ENCODE results near the gene PFKFB4. TPM values are rescaled to one million over a fixed set of nuclear protein-coding genes. Genes with fewer than 3 reads are reported as not detected.
"Not testable (repeated sequence)": the region's sequence is repeated elsewhere in the genome, so short reads cannot be mapped to it uniquely, and the experiment has no call there.

The PFKFB4 gene
- total RNA-seq, 1 donor from 2014 or later = 7.1 TPM

- Mint-ChIP-seq H3K36me3 (ENCODE audit: unreplicated experiment) (peaks cover 9% of the 10 kb centered on the region), H3K9me3 (ENCODE audit: unreplicated experiment) (no peaks in the 10 kb centered on the region), H3K4me1 (ENCODE audit: unreplicated experiment) (peaks cover 16% of the 10 kb centered on the region), H3K27ac (ENCODE audit: unreplicated experiment) (no peak overlapping the region), H3K4me3 (ENCODE audit: unreplicated experiment) (no peak overlapping the region), H3K27me3 (ENCODE audit: unreplicated experiment) (no peaks in the 10 kb centered on the region)
- no peak for DNase-seq (ENCODE audit: extremely low spot score, unreplicated experiment)
- no peak for TF ChIP-seq CTCF (IDR thresholded peaks at IDR 0.05)
Observed at GRCh38 chr3:48500656-48501055, 55.9 kb downstream of the PFKFB4 start.

DNA sequence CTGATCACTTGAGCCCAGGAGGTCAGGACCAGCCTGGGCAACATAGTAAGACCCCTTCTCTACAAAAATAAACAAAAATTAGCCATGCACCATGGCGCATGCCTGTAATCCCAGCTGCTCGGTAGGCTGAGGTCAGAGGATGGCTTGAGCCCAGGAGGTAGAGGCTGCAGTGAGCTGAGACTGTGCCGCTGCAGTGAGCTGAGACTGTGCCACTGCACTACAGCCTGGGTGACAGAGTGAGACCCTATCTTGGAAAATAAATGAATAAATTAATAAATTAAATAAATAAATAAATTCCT lies 63.5 kb downstream of the PFKFB4 start:
- Mint-ChIP-seq H3K9me3 (ENCODE audit: unreplicated experiment) (no peaks in the 10 kb centered on the region), H3K27me3 (ENCODE audit: unreplicated experiment) (no peaks in the 10 kb centered on the region), H3K4me1 (ENCODE audit: unreplicated experiment) (no peaks in the 10 kb centered on the region), H3K4me3 (ENCODE audit: unreplicated experiment) (no peak overlapping the region), H3K36me3 (ENCODE audit: unreplicated experiment) (peaks cover 11% of the 10 kb centered on the region), H3K27ac (ENCODE audit: unreplicated experiment) (no peak overlapping the region)
- TF ChIP-seq CTCF (IDR thresholded peaks at IDR 0.05) = no peak
- no peak for DNase-seq (ENCODE audit: extremely low spot score, unreplicated experiment)

DNA sequence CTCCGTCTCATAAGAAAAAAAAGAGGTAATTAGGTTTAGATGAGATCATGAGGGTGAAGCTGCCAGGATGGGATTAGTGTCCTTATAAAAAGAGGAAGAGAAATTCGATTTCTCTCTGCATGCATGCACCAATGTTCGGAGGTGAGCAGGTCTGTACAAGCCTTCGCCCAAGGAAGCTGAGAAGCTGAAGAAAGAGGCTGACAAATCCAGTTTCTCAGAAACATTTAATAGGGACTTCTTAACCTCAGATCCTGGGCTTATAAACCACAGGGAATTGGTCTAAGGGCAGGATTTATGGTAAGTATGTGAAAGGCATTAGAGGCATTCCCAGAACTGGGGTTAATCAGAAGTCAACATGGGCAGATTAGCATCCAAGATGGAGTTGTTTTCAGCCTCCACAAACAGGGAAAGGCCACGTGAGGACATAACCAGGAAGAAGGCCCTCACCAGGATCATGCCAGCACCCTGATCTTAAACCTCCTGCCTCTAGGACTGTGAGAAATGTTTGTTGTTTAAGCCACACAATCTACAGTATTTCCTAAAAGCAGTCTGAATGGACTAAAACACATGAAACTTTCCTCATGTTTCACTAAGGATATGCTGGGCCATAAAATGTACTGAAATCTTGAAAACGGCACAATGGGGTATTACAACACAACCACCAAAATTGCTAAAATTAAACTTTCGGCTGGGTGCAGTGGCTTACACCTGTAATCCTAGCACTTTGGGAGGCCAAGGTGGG lies 64.0 kb downstream of the PFKFB4 start:
- no peaks in the 10 kb centered on the region for H3K4me1 Mint-ChIP-seq (ENCODE audit: unreplicated experiment)
- no peaks in the 10 kb centered on the region for H3K27me3 Mint-ChIP-seq (ENCODE audit: unreplicated experiment)
- H3K4me3 Mint-ChIP-seq (ENCODE audit: unreplicated experiment) = no peak overlapping the region
- H3K9me3 Mint-ChIP-seq (ENCODE audit: unreplicated experiment) = no peaks in the 10 kb centered on the region
- DNase-seq (ENCODE audit: extremely low spot score, unreplicated experiment) = no peak
- H3K27ac Mint-ChIP-seq (ENCODE audit: unreplicated experiment) = no peak overlapping the region
- peaks cover 8% of the 10 kb centered on the region for H3K36me3 Mint-ChIP-seq (ENCODE audit: unreplicated experiment)
- no peak for TF ChIP-seq CTCF (IDR thresholded peaks at IDR 0.05)

- no peak for DNase-seq (ENCODE audit: extremely low spot score, unreplicated experiment)
- TF ChIP-seq CTCF (IDR thresholded peaks at IDR 0.05) = no peak
- H3K9me3 Mint-ChIP-seq (ENCODE audit: unreplicated experiment) = no peaks in the 10 kb centered on the region
- H3K4me1 Mint-ChIP-seq (ENCODE audit: unreplicated experiment) = no peaks in the 10 kb centered on the region
- no peak overlapping the region for H3K27ac Mint-ChIP-seq (ENCODE audit: unreplicated experiment)
- peaks cover 1% of the 10 kb centered on the region for H3K36me3 Mint-ChIP-seq (ENCODE audit: unreplicated experiment)
- H3K27me3 Mint-ChIP-seq (ENCODE audit: unreplicated experiment) = no peaks in the 10 kb centered on the region
- H3K4me3 Mint-ChIP-seq (ENCODE audit: unreplicated experiment) = no peak overlapping the region
Observed at GRCh38 chr3:48486952-48487351, 69.7 kb downstream of the PFKFB4 start.

- not testable (repeated sequence) for H3K9me3 Mint-ChIP-seq (ENCODE audit: unreplicated experiment); H3K27ac Mint-ChIP-seq (ENCODE audit: unreplicated experiment); DNase-seq (ENCODE audit: extremely low spot score, unreplicated experiment); H3K36me3 Mint-ChIP-seq (ENCODE audit: unreplicated experiment); H3K4me1 Mint-ChIP-seq (ENCODE audit: unreplicated experiment); H3K27me3 Mint-ChIP-seq (ENCODE audit: unreplicated experiment); H3K4me3 Mint-ChIP-seq (ENCODE audit: unreplicated experiment)
Observed at GRCh38 chr3:48482822-48483221, 73.8 kb downstream of the PFKFB4 start.

DNA sequence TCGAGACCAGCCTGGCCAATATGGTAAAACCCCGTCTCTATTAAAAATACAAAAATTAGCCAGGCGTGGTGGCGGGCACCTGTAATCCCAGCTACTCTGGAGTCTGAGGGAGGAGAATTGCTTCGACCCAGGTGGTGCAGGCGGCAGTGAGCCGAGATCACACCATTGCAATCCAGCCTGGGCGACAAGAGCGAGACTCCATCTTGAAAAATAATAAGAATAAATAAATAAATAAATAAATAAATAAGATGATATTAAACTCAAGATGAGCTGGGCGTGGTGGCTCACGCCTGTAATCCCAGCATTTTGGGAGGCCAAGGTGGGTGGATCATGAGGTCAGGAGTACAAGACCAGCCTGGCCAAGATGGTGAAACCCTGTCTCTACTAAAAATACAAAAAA lies 75.7 kb downstream of the PFKFB4 start:
- not testable (repeated sequence) for H3K27me3 Mint-ChIP-seq (ENCODE audit: unreplicated experiment); H3K9me3 Mint-ChIP-seq (ENCODE audit: unreplicated experiment); H3K27ac Mint-ChIP-seq (ENCODE audit: unreplicated experiment); DNase-seq (ENCODE audit: extremely low spot score, unreplicated experiment); H3K4me1 Mint-ChIP-seq (ENCODE audit: unreplicated experiment); H3K4me3 Mint-ChIP-seq (ENCODE audit: unreplicated experiment); H3K36me3 Mint-ChIP-seq (ENCODE audit: unreplicated experiment)
